VCaP (cell line): ENCODE results near the gene PTPN21.

Experiments
- H3K27ac ChIP-seq: fragments of 450-650 bp; 2 replicates; pipeline ENCODE4 v1.5.1; 2017
- CTCF ChIP-seq: fragments of 450-650 bp; conservative IDR thresholded peaks from 2 replicates; pipeline ENCODE4 v1.5.1; 2017; ENCODE audit warnings: mild to moderate bottlenecking, moderate library complexity

The PTPN21 gene

DNA sequence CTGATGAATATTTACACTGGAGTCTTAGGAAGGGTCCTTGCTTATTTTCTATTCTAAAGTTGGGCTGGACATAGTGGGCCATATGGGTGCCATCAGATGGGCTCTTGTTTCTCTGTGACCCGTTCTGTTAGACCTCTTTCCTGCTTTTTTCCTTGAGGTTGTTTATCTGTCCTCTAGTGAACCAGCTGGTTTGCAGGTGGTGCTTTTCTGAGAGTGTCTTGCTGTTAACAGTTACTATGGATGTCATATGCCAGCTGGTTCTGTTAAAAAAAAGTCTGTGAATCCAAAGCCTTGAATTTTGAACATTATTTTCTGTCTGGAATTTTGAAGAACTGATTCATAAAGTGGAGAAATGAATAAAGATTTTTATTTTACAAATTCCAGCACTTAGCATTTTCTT, 37.2 kb upstream of the PTPN21 start:
- no peak for TF ChIP-seq CTCF

GRCh38 chr14:88590173-88590572, 35.4 kb upstream of the PTPN21 start:
- H3K27ac ChIP-seq = no peak overlapping the region
- TF ChIP-seq CTCF = no peak

More for the DNA sequence above, 37.2 kb upstream of the PTPN21 start:
- no peak overlapping the region for H3K27ac ChIP-seq

- TF ChIP-seq CTCF = no peak
- no peak overlapping the region for H3K27ac ChIP-seq
These were observed 33.3 kb upstream of the PTPN21 start for GRCh38 chr14:88588081-88588480.

DNA sequence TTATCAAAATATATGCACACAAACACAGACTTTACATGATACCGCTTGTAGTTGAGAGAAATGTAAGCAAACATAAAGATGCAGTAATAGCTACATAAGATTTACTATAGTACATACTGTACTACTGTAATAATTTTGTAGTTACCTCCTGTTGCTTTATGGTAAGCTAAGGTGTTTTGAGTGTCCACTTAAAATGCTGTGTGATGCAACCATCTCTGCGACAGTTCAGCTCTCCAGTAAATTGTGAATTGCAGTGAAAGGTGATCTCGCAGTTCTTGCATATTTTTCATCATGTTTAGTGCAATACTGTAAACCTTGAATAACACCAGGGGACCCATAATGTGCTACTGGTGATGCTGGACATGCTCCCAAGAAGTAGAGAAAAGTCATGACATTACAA, 29.6 kb upstream of the PTPN21 start:
- no peak for TF ChIP-seq CTCF

DNA sequence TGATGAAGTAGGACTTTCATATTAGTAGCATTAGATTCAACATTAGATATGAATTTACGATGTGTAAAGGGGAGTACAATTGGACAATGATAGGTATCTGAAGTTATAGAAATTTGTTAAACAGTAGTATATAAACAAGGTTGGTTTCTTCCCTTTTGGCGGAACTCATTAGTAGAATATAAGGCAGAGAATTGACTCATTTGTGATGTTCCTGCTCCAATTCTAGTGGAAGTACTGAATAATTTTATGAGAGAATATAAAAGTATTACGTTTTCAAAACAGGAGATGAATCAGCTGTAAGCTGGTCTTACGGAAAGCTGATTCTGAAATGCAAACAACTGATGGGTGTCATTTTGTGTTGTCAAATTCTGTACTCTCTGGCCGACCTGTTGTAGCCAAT, 21.4 kb upstream of the PTPN21 start:
- H3K27ac ChIP-seq = no peak overlapping the region
- TF ChIP-seq CTCF = no peak

More for the DNA sequence above, 29.6 kb upstream of the PTPN21 start:
- no peak overlapping the region for H3K27ac ChIP-seq

DNA sequence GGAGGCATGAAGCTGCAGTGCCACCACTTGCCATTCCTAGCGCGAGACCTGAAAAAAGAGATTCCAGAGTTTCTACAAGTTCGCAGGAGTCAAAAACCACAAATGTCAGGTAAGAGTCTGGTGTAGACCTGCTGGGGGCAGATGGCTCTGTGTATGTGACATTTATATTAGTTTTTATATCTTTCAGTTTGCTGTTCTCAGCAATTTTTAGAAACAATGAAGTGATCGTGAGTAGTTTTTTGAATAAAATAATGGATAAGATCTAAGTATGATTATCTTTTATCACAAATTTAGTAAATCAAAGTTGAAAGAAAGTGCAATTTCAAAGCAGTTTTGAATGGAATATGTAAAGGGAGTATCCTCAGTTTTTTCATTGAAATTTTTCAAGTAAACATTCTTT, 17.3 kb upstream of the PTPN21 start:
- no peak for TF ChIP-seq CTCF
- no peak overlapping the region for H3K27ac ChIP-seq

DNA sequence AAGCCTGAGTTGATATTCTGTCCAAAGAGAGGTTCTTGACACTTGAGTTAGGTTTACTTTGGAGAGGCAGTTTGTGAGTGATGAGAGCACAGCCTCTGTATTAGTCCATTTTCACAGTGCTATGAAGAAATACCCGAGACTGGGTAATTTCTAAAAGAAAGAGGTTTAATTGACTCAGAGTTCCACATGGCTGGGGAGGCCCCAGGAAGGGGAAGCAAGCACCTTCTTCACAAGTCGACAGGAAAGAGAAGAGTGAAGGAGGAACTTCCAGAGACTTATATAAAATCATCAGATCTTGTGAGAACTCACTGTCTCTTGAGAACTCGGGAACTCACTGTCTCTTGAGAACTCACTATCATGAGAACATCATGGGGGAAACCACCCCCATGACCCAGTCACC, 13.4 kb upstream of the PTPN21 start:
- TF ChIP-seq CTCF = no peak

GRCh38 chr14:88565427-88565826, 10.6 kb upstream of the PTPN21 start:
- H3K27ac ChIP-seq = peak overlapping the region; percentile 94
- no peak for TF ChIP-seq CTCF

More for the DNA sequence above, 13.4 kb upstream of the PTPN21 start:
- H3K27ac ChIP-seq = no peak overlapping the region
